Dermis blood vessel endothelial cell (primary cell): ENCODE results near the gene FXYD6. TPM values are rescaled to one million over a fixed set of nuclear protein-coding genes. Genes with fewer than 3 reads are reported as not detected.

Experiments used
- DNase-seq: peaks from one replicate; pipeline ENCODE4 v3.0.0; 2010
- total RNA-seq: library from RNA; depleted of rRNA; stranded (reverse); fragments of >200 nt; gene quantifications from 2 replicates; pipeline ENCODE4 v1.2.3, GENCODE V29; 2014

FXYD6 gene
- total RNA-seq, 1 donor from 2014 or later, result 1.7 TPM

DNA sequence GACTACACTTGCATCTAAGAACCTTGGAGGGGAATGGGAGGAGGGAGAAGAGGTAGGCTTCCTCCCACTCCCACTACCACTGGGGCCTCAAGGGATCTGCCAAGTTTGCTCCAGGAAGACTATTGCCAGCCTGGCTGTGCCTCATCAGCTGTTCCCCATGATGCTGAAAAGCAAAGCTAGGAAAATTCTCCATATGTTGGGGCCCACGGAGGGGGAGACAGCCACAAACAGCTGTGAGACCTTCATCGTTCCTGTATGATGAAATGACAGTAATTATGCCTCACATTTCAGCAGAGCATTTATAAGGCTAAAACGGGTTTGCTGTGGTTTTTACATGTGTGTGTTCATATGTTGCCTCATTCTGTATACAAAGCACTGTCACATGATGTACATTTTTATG is 86.2 kb downstream of the FXYD6 start:
- DNase-seq, result no peak

DNA sequence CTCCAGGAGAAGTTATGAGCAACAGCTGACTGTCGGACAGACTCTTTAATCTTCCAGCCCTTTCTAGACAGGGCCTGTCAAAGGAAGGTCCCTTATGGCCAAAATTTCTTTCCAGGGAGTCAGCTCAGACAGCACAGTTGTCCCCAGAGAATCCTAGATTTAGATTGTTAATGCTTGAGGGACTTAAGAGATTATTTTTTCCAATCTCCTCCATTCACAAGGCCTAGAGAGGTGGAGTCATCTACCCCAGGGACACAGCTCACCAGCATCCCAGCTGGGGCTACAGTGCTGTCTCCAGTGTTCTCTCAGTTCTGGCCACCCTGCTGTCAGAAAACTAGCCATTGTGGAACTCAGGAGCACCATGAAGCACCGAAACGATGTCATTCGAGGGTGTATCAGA is 87.2 kb downstream of the FXYD6 start:
- DNase-seq, result no peak

Other genes starting within 250 kb of the FXYD6 start
- gene DSCAML1, start 79.4 kb downstream of the FXYD6 start, total RNA-seq, result under 0.01 TPM in 1 of 2 replicates, not detected in the other
- 0.74 and 4.6 TPM in 2 replicates for gene FXYD2, start 51.9 kb downstream of the FXYD6 start, total RNA-seq
- gene TMPRSS13, start 52.7 kb upstream of the FXYD6 start, total RNA-seq, result not detected in 2 replicates
- gene IL10RA, start 109.7 kb upstream of the FXYD6 start, total RNA-seq, result 0.09 TPM in 1 of 2 replicates, not detected in the other
- gene TMPRSS4, start 200.4 kb upstream of the FXYD6 start, total RNA-seq, result not detected in 2 replicates
- gene SMIM35, start 210.3 kb upstream of the FXYD6 start, total RNA-seq, result not detected in 2 replicates